Keratinocyte (primary cell): Measurements from ENCODE around the gene CAPRIN2. TPM values are rescaled to one million over a fixed set of nuclear protein-coding genes. Genes with fewer than 3 reads are reported as not detected.
A peak's percentile ranks its signal among the peaks of the same experiment; 100 is the strongest.

ENCODE experiments used
- DNase-seq: peaks from one replicate; pipeline ENCODE4 v3.0.0-alpha.2; 2011; ENCODE audit warnings: low read depth, missing footprints, low spot score
- FAIRE-seq: peaks from 2 replicates; lab custom pipeline; 2011; peaks lifted over from hg19 to GRCh38; lab: Jason Lieb, UNC
- H2AFZ ChIP-seq: 2 replicates; pipeline ENCODE4 v1.6.0; 2012; ENCODE audit warnings: low read length, control low read depth, inconsistent platforms; ENCODE audit not compliant: control insufficient read depth
- H3K27ac ChIP-seq: 2 replicates; pipeline ENCODE4 v1.5.1; 2011; ENCODE audit warnings: low read length; ENCODE audit not compliant: control insufficient read depth, insufficient read depth
- H3K27me3 ChIP-seq: 3 replicates; pipeline ENCODE4 v1.6.0; 2011; ENCODE audit warnings: low read length; ENCODE audit not compliant: control insufficient read depth, insufficient read depth; ENCODE audit errors: extremely low read depth
- H3K36me3 ChIP-seq, 2 experiments: 2 replicates in 1 of 2; 3 replicates in 1 of 2; pipeline ENCODE4 v1.5.1; 2011; ENCODE audit warnings: low read length in 2 of 2, mild to moderate bottlenecking in 1 of 2; ENCODE audit not compliant: control insufficient read depth in 2 of 2, insufficient read depth in 2 of 2; ENCODE audit errors: extremely low read depth in 1 of 2
- H3K4me1 ChIP-seq: 3 replicates; pipeline ENCODE4 v1.5.1; 2011; ENCODE audit warnings: low read length; ENCODE audit not compliant: control insufficient read depth, insufficient read depth; ENCODE audit errors: extremely low read depth
- H3K4me2 ChIP-seq: 3 replicates; pipeline ENCODE4 v1.6.0; 2011; ENCODE audit warnings: low read depth, low read length; ENCODE audit not compliant: control insufficient read depth, insufficient read depth; ENCODE audit errors: extremely low read depth
- H3K4me3 ChIP-seq, 3 experiments: fragments of 200-600 bp in 1 of 3; sonication (generic) in 1 of 3; 2 replicates in 2 of 3; 3 replicates in 1 of 3; pipeline ENCODE4 v1.5.1; 2011 to 2016; ENCODE audit warnings: low read length in 3 of 3, mild to moderate bottlenecking in 3 of 3, control low read depth in 2 of 3, inconsistent platforms in 1 of 3, low read depth in 1 of 3, mixed read lengths in 1 of 3, mixed run types in 1 of 3, moderate library complexity in 1 of 3; ENCODE audit not compliant: control insufficient read depth in 2 of 3, insufficient read depth in 2 of 3; ENCODE audit errors: extremely low read depth in 1 of 3
- H3K79me2 ChIP-seq: 2 replicates; pipeline ENCODE4 v1.6.0; 2012; ENCODE audit warnings: low read length; ENCODE audit not compliant: control insufficient read depth, insufficient read depth
- H3K9ac ChIP-seq: 3 replicates; pipeline ENCODE4 v1.6.0; 2011; ENCODE audit warnings: low read length; ENCODE audit not compliant: control insufficient read depth, insufficient read depth; ENCODE audit errors: extremely low read depth
- H3K9me1 ChIP-seq: 3 replicates; pipeline ENCODE4 v1.6.0; 2011; ENCODE audit warnings: low read length; ENCODE audit not compliant: control insufficient read depth, insufficient read depth; ENCODE audit errors: extremely low read depth
- H3K9me3 ChIP-seq: 2 replicates; pipeline ENCODE4 v1.5.1; 2012; ENCODE audit warnings: low read depth, low read length; ENCODE audit not compliant: control insufficient read depth
- H4K20me1 ChIP-seq: 3 replicates; pipeline ENCODE4 v1.6.0; 2011; ENCODE audit warnings: low read length; ENCODE audit not compliant: control insufficient read depth, insufficient read depth; ENCODE audit errors: extremely low read depth
- EZH2 ChIP-seq: IDR thresholded peaks from one replicate; pipeline ENCODE4 v1.6.1; 2012; ENCODE audit warnings: inconsistent platforms, mild to moderate bottlenecking, low read length, moderate library complexity
- dilution Hi-C: fragments of 300-500 bp; cut with MboI; formaldehyde crosslinking; loops from one replicate; pipeline ENCODE4 v1.7.0; 2020; ENCODE audit warnings: low sequenced_read_pairs; ENCODE audit not compliant: extremely low pct_ligation_motif_present
- polyA plus RNA-seq, 5 experiments: library from polyadenylated mRNA; depleted of rRNA in 3 of 5; stranded (reverse) in 3 of 5; stranded (forward) in 1 of 5; unstranded in 1 of 5; fragments of >200 nt; gene quantifications; 1 replicate in 1 of 5; 2 replicates in 3 of 5; 3 replicates in 1 of 5; pipeline versions ENCODE4 v1.2.1 to v1.2.3, GENCODE V29; 2011 to 2012; ENCODE audit warnings: missing spikeins in 2 of 5, low read depth in 1 of 5, low replicate concordance in 1 of 5
- TF ChIP-seq, protein P1 (sequence below), 3 experiments: IDR thresholded peaks in 1 of 3; conservative IDR thresholded peaks in 1 of 3; optimal IDR thresholded peaks in 1 of 3; 2 replicates in 2 of 3; 3 replicates in 1 of 3; pipeline versions ENCODE3 to v1.5.1; 2011; ENCODE audit warnings: low read length in 3 of 3, mild to moderate bottlenecking in 3 of 3, moderate library complexity in 2 of 3, control low read depth in 1 of 3, inconsistent platforms in 1 of 3; ENCODE audit not compliant: insufficient read depth in 2 of 3; ENCODE audit errors: extremely low read depth in 1 of 3

The CAPRIN2 gene
- polyA plus RNA-seq, 1 donor (not counting 4 experiments of a cell fraction or from before 2014, with no cell fraction given), result 32.4 TPM

DNA sequence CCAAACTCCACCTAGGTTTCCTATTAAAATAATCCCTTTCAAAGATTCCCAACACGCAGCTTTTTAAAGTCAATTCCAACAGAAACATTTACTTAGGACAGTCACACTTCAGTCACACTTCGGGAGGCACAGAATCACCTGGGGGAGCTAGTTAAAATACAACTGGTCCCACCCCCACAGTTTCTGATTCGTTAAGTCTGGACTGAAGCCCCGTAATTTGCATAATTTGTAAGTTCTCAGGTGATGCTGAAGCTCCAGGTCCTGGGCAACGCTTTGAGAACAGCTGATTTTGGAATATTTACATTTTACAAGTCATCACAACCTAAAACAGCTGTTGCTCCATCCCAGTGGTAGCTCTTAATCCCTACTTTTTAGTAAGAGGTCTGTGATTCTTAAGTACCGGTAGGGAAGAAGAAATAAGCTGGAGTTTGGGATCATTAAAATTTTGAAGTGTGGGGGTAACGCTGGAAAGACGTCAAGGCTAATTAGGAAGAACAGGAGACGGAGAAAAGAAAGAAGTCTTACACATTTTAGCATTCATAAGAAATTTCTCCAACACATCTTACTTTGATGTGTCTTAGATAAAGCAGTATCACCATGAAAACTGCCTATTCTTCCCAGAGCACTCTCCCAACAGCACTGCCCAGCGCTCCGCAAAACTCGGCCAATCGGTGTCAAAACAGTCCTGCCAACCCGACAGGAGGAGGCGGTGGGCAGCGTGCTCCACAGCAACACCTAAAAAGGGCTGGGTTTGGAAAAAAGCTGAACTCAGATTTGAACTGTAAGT is 60.1 kb downstream of the CAPRIN2 start:
- Histone ChIP-seq H2AFZ (peak overlapping the region; percentile 92), H3K27me3 (no peaks in the 10 kb centered on the region), H3K36me3 (no peaks in the 10 kb centered on the region), H3K4me3 (peak overlapping the region; percentile 93 to 99 (median 95)), H3K79me2 (peaks cover 39% of the 10 kb centered on the region), H3K9ac (peak overlapping the region; percentile 83), H3K9me3 (no peaks in the 10 kb centered on the region), H3K4me2 (peak overlapping the region; percentile 89), H4K20me1 (no peaks in the 10 kb centered on the region), H3K4me1 (peaks cover 32% of the 10 kb centered on the region), H3K9me1 (no peaks in the 10 kb centered on the region), H3K27ac (peak overlapping the region; percentile 62)
- no peak for DNase-seq
- TF ChIP-seq, protein P1, sequence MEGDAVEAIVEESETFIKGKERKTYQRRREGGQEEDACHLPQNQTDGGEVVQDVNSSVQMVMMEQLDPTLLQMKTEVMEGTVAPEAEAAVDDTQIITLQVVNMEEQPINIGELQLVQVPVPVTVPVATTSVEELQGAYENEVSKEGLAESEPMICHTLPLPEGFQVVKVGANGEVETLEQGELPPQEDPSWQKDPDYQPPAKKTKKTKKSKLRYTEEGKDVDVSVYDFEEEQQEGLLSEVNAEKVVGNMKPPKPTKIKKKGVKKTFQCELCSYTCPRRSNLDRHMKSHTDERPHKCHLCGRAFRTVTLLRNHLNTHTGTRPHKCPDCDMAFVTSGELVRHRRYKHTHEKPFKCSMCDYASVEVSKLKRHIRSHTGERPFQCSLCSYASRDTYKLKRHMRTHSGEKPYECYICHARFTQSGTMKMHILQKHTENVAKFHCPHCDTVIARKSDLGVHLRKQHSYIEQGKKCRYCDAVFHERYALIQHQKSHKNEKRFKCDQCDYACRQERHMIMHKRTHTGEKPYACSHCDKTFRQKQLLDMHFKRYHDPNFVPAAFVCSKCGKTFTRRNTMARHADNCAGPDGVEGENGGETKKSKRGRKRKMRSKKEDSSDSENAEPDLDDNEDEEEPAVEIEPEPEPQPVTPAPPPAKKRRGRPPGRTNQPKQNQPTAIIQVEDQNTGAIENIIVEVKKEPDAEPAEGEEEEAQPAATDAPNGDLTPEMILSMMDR (optimal IDR thresholded peaks at IDR 0.05 in 1 of 3, IDR thresholded peaks at IDR 0.05 in 1 of 3, conservative IDR thresholded peaks at IDR 0.05 in 1 of 3; ENCODE audit: extremely low read depth in 1 of 3, insufficient read depth in 2 of 3, low read length in 3 of 3), result peak in 2 of 3 experiments; percentile 2 to 8
- no peak for TF ChIP-seq EZH2
- peak; percentile 62 for FAIRE-seq
- dilution Hi-C loops, result no loop called here

DNA sequence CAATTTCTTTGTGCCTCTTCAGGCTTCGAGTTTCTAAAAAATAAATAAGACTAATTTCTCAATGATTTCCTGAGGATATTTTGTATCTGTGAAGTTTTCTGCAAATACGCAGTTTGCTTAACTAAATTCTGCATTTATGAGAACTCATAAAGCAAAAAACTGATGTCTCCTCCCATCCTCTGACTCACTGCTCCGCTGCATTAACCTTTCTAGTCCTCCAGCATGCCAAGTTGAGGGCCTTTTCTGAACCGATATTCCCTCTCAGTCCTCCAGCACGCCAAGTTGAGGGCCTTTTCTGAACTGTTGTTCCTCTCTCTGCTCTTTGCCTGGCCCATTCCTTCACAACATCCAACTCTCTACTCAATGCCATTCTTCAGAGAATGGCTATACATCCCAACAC is 62.3 kb downstream of the CAPRIN2 start:
- Histone ChIP-seq H3K4me3 (no peak overlapping the region), H3K36me3 (no peaks in the 10 kb centered on the region), H3K27ac (no peak overlapping the region), H4K20me1 (no peaks in the 10 kb centered on the region), H3K9me3 (no peaks in the 10 kb centered on the region), H2AFZ (no peak overlapping the region), H3K79me2 (peaks cover 41% of the 10 kb centered on the region), H3K9me1 (no peaks in the 10 kb centered on the region), H3K27me3 (no peaks in the 10 kb centered on the region), H3K4me2 (peak overlapping the region; percentile 31), H3K4me1 (peaks cover 32% of the 10 kb centered on the region), H3K9ac (no peak overlapping the region)
- FAIRE-seq (peak; percentile 17), DNase-seq (no peak)
- no peak for TF ChIP-seq EZH2
- TF ChIP-seq, protein P1 (optimal IDR thresholded peaks at IDR 0.05 in 1 of 3, IDR thresholded peaks at IDR 0.05 in 1 of 3, conservative IDR thresholded peaks at IDR 0.05 in 1 of 3; ENCODE audit: extremely low read depth in 1 of 3, insufficient read depth in 2 of 3, low read length in 3 of 3), result no peak
- dilution Hi-C loops, result no loop called here
